Measurements from ENCODE around the gene HUNK.
"Not testable (repeated sequence)": the region's sequence is repeated elsewhere in the genome, so short reads cannot be mapped to it uniquely, and the experiment has no call there.

The HUNK gene

DNA sequence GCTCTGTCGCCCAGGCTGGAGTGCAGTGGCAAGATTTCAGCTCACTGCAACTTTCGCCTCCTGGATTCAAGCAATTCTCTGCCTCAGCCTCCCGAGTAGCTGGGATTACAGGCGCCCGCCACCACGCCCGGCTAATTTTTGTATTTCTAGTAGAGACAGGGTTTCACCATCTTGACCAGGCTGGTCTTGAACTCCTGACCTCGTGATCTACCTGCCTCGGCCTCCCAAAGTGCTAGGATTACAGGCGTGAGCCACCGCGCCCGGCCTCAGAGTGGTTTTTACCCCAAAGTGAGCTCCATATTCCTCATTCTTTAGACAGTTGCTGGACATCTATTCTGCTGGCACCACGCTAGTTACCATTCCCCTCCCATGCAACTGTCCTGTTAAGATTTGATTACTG, 1.4 kb upstream of the HUNK start:
- DNase-seq = not testable (repeated sequence)

GRCh38 chr21:31872072-31872451, 758 bp upstream of the HUNK start:
- no peak for DNase-seq

GRCh38 chr21:31873275-31873695, 465 bp downstream of the HUNK start:
- no peak for DNase-seq

DNA sequence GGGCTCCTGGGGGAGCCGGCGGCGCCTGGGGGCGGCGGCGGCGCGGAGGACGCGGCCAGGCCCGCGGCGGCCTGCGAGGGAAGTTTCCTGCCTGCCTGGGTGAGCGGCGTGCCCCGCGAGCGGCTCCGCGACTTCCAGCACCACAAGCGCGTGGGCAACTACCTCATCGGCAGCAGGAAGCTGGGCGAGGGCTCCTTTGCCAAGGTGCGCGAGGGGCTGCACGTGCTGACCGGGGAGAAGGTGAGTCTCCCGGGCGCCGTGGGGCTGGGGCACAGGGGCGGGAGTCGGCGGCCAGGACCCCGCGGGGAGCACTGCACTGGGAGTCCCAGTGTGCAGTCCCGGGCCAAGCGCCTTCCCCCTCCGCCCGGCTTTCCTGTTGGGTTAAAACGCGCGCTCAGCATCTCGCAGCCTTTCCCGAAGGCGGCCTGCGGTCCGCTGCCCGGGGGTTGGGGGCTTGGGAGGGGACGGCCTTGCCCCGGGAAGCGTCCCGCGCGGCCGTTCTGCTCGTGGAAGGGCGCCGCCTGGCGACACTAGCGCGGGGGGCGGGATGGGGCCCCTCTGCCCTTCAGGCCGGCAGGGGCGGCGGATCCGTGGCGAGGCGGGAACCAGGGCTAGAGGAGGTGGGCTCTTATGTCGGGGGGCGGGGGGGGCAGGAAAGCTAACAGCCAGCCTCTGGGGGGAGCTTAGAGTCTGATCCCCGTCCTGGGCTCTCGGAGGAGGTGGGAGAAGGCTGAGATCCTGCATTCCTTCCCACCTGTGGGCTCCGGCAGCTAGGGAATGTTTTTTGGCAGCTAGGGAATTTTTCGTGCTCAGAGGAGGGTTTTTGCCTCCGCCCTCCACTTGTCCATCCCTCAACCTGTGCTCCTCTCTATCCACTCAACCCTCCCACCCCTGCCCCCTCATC, 1.1 kb downstream of the HUNK start:
- DNase-seq = no peak

- DNase-seq = no peak
Observed at GRCh38 chr21:31874812-31875212, 2.0 kb downstream of the HUNK start.

GRCh38 chr21:31875496-31876015, 2.7 kb downstream of the HUNK start:
- no peak for DNase-seq

- no peak for DNase-seq
Observed at GRCh38 chr21:31877463-31877957, 4.7 kb downstream of the HUNK start.

- DNase-seq = no peak
Observed at GRCh38 chr21:31878831-31879230, 6.0 kb downstream of the HUNK start.

- DNase-seq = no peak
Observed at GRCh38 chr21:31879241-31879650, 6.4 kb downstream of the HUNK start.

DNA sequence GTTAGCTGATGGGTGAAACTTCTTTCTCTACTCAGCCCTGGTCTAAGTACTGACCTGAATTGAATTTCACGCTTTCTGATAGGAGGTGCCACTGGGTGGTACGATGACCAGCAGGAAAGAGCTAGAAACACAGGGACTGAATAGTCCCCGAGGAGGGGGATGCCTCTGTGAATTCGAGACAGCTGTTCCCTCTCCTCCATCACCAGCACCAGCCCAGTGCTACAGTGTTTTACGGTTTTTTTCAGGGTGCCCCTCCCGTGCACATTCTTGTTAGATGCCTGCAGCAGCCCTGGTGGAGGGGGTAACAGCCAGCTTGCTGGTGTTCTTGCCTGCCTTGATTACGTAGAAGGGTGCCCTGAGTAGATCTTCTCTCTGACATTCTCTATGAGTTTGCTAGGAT, 7.1 kb downstream of the HUNK start:
- DNase-seq = no peak

DNA sequence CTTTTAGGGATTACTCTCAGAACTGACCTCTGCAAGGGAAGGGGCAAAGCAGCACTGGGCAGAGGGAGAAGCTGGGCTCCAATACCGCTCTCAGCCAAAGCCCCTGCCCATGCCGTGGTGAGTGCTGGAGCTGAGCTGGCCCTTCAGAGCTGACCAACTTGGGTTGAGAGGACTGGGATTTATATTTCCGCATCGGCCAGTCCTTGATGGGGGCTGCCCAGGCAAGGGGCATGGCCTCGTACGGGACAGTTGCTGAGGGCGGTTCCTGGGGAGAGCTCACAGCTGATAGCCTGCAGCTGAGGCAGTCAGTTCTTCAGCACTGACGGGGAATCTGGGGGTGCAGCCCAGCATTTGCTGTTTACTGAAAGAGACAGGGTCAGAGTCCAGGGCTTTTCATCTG, 8.0 kb downstream of the HUNK start:
- DNase-seq = no peak

DNA sequence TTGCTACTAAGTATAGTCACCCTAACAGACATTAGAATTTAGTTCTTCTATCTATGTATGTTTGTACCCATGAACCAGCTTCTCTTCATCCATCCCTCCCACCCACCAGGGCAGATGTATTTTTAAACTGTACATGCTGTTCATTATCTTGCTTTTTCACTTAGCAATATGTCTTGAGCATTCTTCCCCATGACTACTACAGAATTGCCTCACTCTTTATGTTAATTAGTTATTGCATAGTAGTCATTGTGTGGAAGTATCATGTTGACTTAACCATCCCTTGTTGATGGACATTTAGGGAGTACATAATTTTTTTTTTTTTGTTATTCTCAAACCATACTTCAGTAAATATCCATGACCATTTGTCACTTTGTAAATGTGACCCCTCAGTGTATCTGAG, 9.9 kb downstream of the HUNK start:
- DNase-seq = no peak

GRCh38 chr21:31885146-31885545, 12.3 kb downstream of the HUNK start:
- no peak for DNase-seq

- DNase-seq = no peak
Observed at GRCh38 chr21:31886915-31887314, 14.1 kb downstream of the HUNK start.

GRCh38 chr21:31887391-31887841, 14.6 kb downstream of the HUNK start:
- DNase-seq = no peak

DNA sequence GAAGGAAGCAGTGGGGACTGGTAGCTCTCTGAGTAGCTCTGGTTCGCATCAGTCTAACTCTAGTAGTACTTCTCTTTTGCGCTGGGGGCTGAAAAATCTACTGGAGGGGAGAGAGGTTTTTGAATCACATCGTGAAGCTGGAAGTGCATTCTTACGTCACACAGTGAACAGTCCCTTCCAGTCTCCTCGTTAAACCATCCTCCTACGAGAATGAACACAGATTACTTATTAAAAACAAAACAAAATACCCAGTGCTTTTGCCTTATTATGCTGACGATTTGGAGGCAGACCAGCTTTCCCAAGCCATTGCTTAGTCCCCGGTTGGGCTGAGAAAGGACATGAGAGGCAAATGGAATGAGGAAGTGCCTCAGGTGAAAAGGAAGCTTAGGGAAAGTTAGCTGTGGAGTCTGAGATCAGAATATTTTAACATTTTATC, 16.1 kb downstream of the HUNK start:
- no peak for DNase-seq

DNA sequence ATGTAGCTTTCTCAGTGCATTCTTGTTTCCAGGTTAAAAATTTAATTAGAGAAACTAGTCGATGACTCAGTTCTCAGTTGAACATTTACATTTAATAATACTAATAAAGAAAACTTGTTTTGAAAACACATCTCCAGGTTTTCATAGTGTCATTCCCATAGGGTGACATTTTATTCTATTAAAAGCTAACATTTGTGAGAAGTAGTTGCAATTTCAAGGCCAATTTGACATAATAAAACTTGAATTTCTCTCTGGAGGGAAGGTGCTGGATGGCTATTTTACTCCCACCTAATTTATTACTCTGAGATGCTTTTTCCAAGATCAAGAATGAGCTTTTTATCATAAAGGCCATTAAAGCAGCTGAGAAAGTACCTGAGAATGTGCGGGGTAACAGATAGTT, 16.6 kb downstream of the HUNK start:
- no peak for DNase-seq

GRCh38 chr21:31892686-31893085, 19.9 kb downstream of the HUNK start:
- DNase-seq = no peak

DNA sequence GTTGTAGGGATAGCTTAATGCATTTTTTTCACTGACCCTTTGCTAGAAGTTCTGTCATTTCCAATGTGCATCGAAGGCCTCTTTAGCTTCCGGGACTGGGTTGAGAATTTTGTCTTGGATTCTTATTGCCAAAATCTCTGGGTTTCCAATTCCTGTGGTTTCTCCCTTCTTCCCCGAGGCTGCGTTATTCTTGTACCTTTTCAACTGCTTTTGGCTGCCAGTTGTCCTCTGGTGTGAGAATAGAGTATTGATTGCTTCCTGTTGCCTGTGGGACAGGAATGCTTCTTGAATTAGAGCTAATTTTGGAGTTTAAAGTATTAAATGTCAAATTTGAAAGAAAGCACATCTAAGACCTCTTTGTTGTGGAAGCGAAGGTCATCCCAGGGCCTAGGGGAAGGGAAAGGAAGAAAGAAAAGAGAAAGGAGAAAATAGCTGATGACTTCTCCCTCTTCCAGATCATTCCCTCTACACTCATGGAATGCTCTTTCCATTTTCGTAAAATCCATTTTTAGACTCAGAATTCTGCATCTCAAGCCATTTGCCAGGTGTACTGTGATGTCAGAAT, 21.1 kb downstream of the HUNK start:
- DNase-seq = no peak

- DNase-seq = no peak
Observed at GRCh38 chr21:31894457-31894856, 21.6 kb downstream of the HUNK start.

DNA sequence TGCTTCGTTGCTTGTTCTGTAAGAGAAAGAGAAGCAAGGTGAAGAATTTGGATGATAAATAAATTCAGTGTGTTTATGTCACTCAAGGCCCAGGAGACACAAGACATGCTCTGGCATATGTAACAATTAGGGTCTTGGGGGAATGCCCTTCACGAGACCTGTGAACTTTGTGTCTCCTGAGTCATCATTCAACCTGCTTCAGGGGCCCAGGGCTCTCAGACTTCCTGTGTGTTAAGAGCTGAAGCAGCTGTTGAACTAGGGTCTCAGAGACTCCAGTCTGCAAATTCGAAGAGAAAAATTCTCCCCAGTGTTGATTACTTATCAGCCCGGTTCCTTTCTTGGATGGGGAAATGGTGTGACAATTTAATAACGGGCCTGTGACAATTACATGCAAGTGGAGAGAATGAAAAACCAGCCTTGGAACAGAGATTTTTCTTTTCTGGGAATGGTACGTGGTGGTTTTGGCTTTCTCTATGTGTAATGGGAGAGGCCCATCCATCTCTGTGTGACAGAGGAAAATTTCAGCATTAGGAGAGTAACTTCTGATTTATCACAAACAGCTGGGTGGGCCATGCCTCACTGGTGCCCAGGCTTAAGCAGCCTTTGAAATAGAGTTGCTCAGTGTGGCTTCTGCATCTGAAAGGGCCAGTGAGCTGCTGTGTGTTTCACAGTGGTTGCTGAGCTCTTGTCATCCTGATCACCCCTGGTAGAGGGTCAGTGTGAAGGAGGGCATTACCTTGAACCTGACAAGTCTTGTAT, 22.4 kb downstream of the HUNK start:
- DNase-seq = no peak

GRCh38 chr21:31896019-31896418, 23.2 kb downstream of the HUNK start:
- no peak for DNase-seq

GRCh38 chr21:31897311-31897710, 24.5 kb downstream of the HUNK start:
- no peak for DNase-seq

All from NCI-H774 (cell line).